HG02763 (cell line): ENCODE results near the gene MCM7.

ENCODE experiments used
- ATAC-seq: cut with Tn5 transposase; IDR thresholded peaks from one replicate; pipeline ENCODE4 v1.9.1; 2021; ENCODE audit warnings: mild to moderate bottlenecking, moderate library complexity; ENCODE audit not compliant: unreplicated experiment

MCM7 gene

GRCh38 chr7:100098913-100099312 is 2.3 kb downstream of the MCM7 start:
- ATAC-seq = no peak

- no peak for ATAC-seq
These were observed 5.5 kb downstream of the MCM7 start for GRCh38 chr7:100095704-100096103.

GRCh38 chr7:100095289-100095688 is 5.9 kb downstream of the MCM7 start:
- no peak for ATAC-seq

- no peak for ATAC-seq
These were observed 7.2 kb downstream of the MCM7 start for GRCh38 chr7:100093925-100094486.

GRCh38 chr7:100093498-100093897 is 7.7 kb downstream of the MCM7 start:
- no peak for ATAC-seq

GRCh38 chr7:100093054-100093453 is 8.1 kb downstream of the MCM7 start:
- ATAC-seq = no peak

GRCh38 chr7:100091411-100092181 is 9.6 kb downstream of the MCM7 start:
- ATAC-seq = no peak

GRCh38 chr7:100090527-100091410 is 10.4 kb downstream of the MCM7 start:
- no peak for ATAC-seq

- ATAC-seq = no peak
These were observed 11.6 kb downstream of the MCM7 start for GRCh38 chr7:100089458-100090196.

- ATAC-seq = peak; percentile 69
These were observed 12.4 kb downstream of the MCM7 start, which contains the start of gene COPS6 for GRCh38 chr7:100088621-100089457. COPS6 (plus strand) TSS chr7:100088969; CDS start chr7:100088991, 22 bp downstream.

GRCh38 chr7:100088095-100088620 is 13.0 kb downstream of the MCM7 start:
- ATAC-seq = no peak

- no peak for ATAC-seq
These were observed 14.0 kb downstream of the MCM7 start for GRCh38 chr7:100087055-100087750.

GRCh38 chr7:100085515-100085914 is 15.7 kb downstream of the MCM7 start:
- ATAC-seq = no peak

- ATAC-seq = no peak
These were observed 18.2 kb downstream of the MCM7 start for GRCh38 chr7:100082978-100083377.

GRCh38 chr7:100081535-100082102 is 19.6 kb downstream of the MCM7 start, which contains the start of gene ZNF3:
ZNF3 (minus strand) TSS chr7:100081723; CDS start chr7:100077357, 4,366 bp downstream.
- ATAC-seq = peak; percentile 83

- ATAC-seq = no peak
These were observed 20.2 kb downstream of the MCM7 start for GRCh38 chr7:100080907-100081534.

GRCh38 chr7:100079024-100079560 is 22.1 kb downstream of the MCM7 start:
- ATAC-seq = no peak

- no peak for ATAC-seq
These were observed 24.0 kb downstream of the MCM7 start for GRCh38 chr7:100077205-100077604.
